B cell (primary cell): Measurements from ENCODE around the gene IL17B. TPM values are rescaled to one million over a fixed set of nuclear protein-coding genes. Genes with fewer than 3 reads are reported as not detected.

ENCODE experiments used
- ATAC-seq: fragments of 200-7000 bp; cut with Tn5 transposase; one replicate; pipeline ENCODE4 v1.10.0; 2021; ENCODE audit warnings: low read depth, mild to moderate bottlenecking, moderate number of reproducible peaks, moderate library complexity
- CTCF ChIA-PET: fragments of 350-600 bp; sonication (Branson Sonifier 250); formaldehyde crosslinking; loops from one replicate; lab custom pipeline; 2021; ENCODE audit warnings: antibody characterized with exemption, inconsistent platforms; lab: Charles Lee
- POLR2A ChIA-PET: fragments of 350-600 bp; sonication (Branson Sonifier 250); formaldehyde crosslinking; loops from one replicate; lab custom pipeline; 2021; ENCODE audit warnings: antibody characterized with exemption; lab: Charles Lee
- DNase-seq: peaks from one replicate; pipeline ENCODE4 v3.0.0; 2013
- H2AFZ ChIP-seq: 2 replicates; pipeline ENCODE4 v1.6.1; 2012; ENCODE audit warnings: mild to moderate bottlenecking, low read depth, low read length; ENCODE audit not compliant: insufficient read depth, poor library complexity, severe bottlenecking
- H3K27ac ChIP-seq, 2 donors: 1 replicate in 1 of 2; 2 replicates in 1 of 2; pipeline ENCODE4 v1.5.1; 2012 to 2013; ENCODE audit warnings: low read length in 2 of 2, mild to moderate bottlenecking in 2 of 2, moderate library complexity in 1 of 2
- H3K27me3 ChIP-seq, 4 experiments: fragments of 200-600 bp in 1 of 4; sonication (generic) in 1 of 4; replicated peaks in 1 of 4; 1 replicate in 2 of 4; 2 replicates in 2 of 4; pipeline versions ENCODE4 v1.6.1 to v1.7.0; 2013 to 2016; ENCODE audit warnings: low read length in 3 of 4, mild to moderate bottlenecking in 2 of 4, mixed read lengths in 1 of 4, moderate library complexity in 1 of 4; ENCODE audit not compliant: insufficient read depth in 4 of 4, control insufficient read depth in 3 of 4; ENCODE audit errors: control extremely low read depth in 1 of 4
- H3K36me3 ChIP-seq, 2 experiments: replicated peaks in 1 of 2; 1 replicate in 1 of 2; 2 replicates in 1 of 2; pipeline versions ENCODE4 v1.6.1 to v1.7.1; 2013; ENCODE audit warnings: low read length in 1 of 2; ENCODE audit not compliant: insufficient read depth in 2 of 2, control insufficient read depth in 1 of 2; ENCODE audit errors: control extremely low read depth in 1 of 2, extremely low read depth in 1 of 2
- H3K4me1 ChIP-seq, 2 donors: fragments of 200-600 bp in 1 of 2; sonication (generic) in 1 of 2; 1 replicate in 1 of 2; 2 replicates in 1 of 2; pipeline versions ENCODE4 v1.5.1 to v1.6.1; 2013 to 2017; ENCODE audit warnings: low read length in 2 of 2; ENCODE audit not compliant: control insufficient read depth in 2 of 2, insufficient read depth in 2 of 2
- H3K4me2 ChIP-seq: replicated peaks from 2 replicates; pipeline ENCODE3; 2012; ENCODE audit warnings: mild to moderate bottlenecking, low read depth, low read length; ENCODE audit not compliant: poor library complexity, severe bottlenecking
- H3K4me3 ChIP-seq, 5 experiments: fragments of 200-600 bp in 1 of 5; sonication (generic) in 1 of 5; 1 replicate in 3 of 5; 2 replicates in 2 of 5; pipeline versions ENCODE4 v1.5.1 to v1.7.0; 2011 to 2016; ENCODE audit warnings: low read length in 4 of 5, mild to moderate bottlenecking in 4 of 5, low read depth in 2 of 5, control low read depth in 1 of 5, moderate library complexity in 1 of 5; ENCODE audit not compliant: insufficient read depth in 1 of 5; ENCODE audit errors: control extremely low read depth in 1 of 5, extremely low read depth in 1 of 5
- H3K79me2 ChIP-seq: fragments of 200-600 bp; sonication (generic); one replicate; pipeline ENCODE4 v1.6.0; 2016; ENCODE audit warnings: low read length; ENCODE audit not compliant: control insufficient read depth, insufficient read depth
- H3K9ac ChIP-seq: fragments of 200-600 bp; sonication (generic); 2 replicates; pipeline ENCODE4 v1.6.1; 2017; ENCODE audit warnings: mild to moderate bottlenecking, low read length, moderate library complexity
- H3K9me3 ChIP-seq, 3 donors: one replicate each; pipeline versions ENCODE4 v1.6.1 to v1.7.1; 2013; ENCODE audit warnings: low read length in 2 of 3; ENCODE audit not compliant: control insufficient read depth in 2 of 3, insufficient read depth in 1 of 3; ENCODE audit errors: control extremely low read depth in 1 of 3
- H4K20me1 ChIP-seq: 2 replicates; pipeline ENCODE4 v1.6.0; 2012; ENCODE audit warnings: mild to moderate bottlenecking, low read length; ENCODE audit not compliant: insufficient read depth, control insufficient read depth, poor library complexity, severe bottlenecking
- H3K27ac Mint-ChIP-seq: one replicate; pipeline ENCODE4 v1.8.0; 2021; ENCODE audit warnings: mixed read lengths
- H3K27me3 Mint-ChIP-seq: one replicate; pipeline ENCODE4 v1.8.0; 2021; ENCODE audit warnings: mixed read lengths
- H3K4me1 Mint-ChIP-seq: one replicate; pipeline ENCODE4 v1.8.0; 2021; ENCODE audit warnings: mixed read lengths
- H3K4me3 Mint-ChIP-seq: one replicate; pipeline ENCODE4 v1.8.0; 2021; ENCODE audit warnings: mixed read lengths
- H3K9me3 Mint-ChIP-seq: one replicate; pipeline ENCODE4 v1.8.0; 2022; ENCODE audit warnings: mixed read lengths; ENCODE audit not compliant: insufficient read depth
- CTCF ChIP-seq: fragments of 200-600 bp; IDR thresholded peaks from one replicate; pipeline ENCODE4 v1.8.0; 2022; ENCODE audit warnings: antibody characterized with exemption, mild to moderate bottlenecking
- EZH2 ChIP-seq: IDR thresholded peaks from 2 replicates; pipeline ENCODE4 v1.6.1; 2012; ENCODE audit warnings: borderline replicate concordance, low read depth, mild to moderate bottlenecking, moderate library complexity, low read length; ENCODE audit not compliant: insufficient read depth, poor library complexity, severe bottlenecking
- WGBS: methylation state at CpG from one replicate; pipeline ENCODE4 v1.1.5; 2013; ENCODE audit warnings: missing lambda C conversion rate; ENCODE audit not compliant: insufficient coverage; 5-methylcytosine and 5-hydroxymethylcytosine counted together
- intact Hi-C: fragments of 100-400 bp; cut with micrococcal nuclease; formaldehyde crosslinking; loops from one replicate; pipeline ENCODE4 v1.10.0; 2022
- polyA plus RNA-seq: library from polyadenylated mRNA; depleted of rRNA; stranded (reverse); fragments of >200 nt; gene quantifications from 2 replicates; pipeline ENCODE4 v1.2.3, GENCODE V29; 2012
- total RNA-seq, 2 donors: library from RNA; stranded (reverse); fragments of 120-200 nt in 1 of 2; gene quantifications; 1 replicate in 1 of 2; 2 replicates in 1 of 2; pipeline versions ENCODE4 v1.2.3 to v1.2.4, GENCODE V29; 2013 to 2022

The IL17B gene
- total and polyA plus RNA-seq, 2 donors (not counting 1 experiment from before 2014, with no cell fraction given) = not detected

GRCh38 chr5:149416987-149417710 is 38.1 kb upstream of the IL17B start:
- DNase-seq (no peak), ATAC-seq (no peak)
- Histone ChIP-seq H3K36me3 (no peaks in the 10 kb centered on the region), H3K9ac (no peak overlapping the region), H3K4me3 (no peak overlapping the region), H3K4me1 (no peaks in the 10 kb centered on the region), H3K79me2 (no peaks in the 10 kb centered on the region), H3K9me3 (no peaks in the 10 kb centered on the region), H3K4me2 (no peak overlapping the region), H2AFZ (no peak overlapping the region), H4K20me1 (no peaks in the 10 kb centered on the region), H3K27me3 (peaks cover 0 to 5% (median 2%) of the 10 kb centered on the region in 4 experiments), H3K27ac (no peak overlapping the region)
- intact Hi-C loops = no loop called here
- Mint-ChIP-seq H3K4me3 (no peak overlapping the region), H3K27me3 (peaks cover 17% of the 10 kb centered on the region), H3K9me3 (no peaks in the 10 kb centered on the region), H3K4me1 (no peaks in the 10 kb centered on the region), H3K27ac (no peak overlapping the region)
- WGBS = 81% methylated on average over 5 of the region's 8 CpGs
- POLR2A ChIA-PET = no interaction called here
- TF ChIP-seq CTCF (no peak), EZH2 (no peak)
- CTCF ChIA-PET = no interaction called here

- CTCF ChIA-PET = interaction anchor here (0.9 to 1.1 kb wide), 3 partner anchors 17 to 44 kb away, joined by 3 read pairs; no protein-coding TSS in a partner anchor
- no peaks in the 10 kb centered on the region for H3K4me1 ChIP-seq
- H3K27me3 ChIP-seq = peaks cover 0 to 8% (median 2%) of the 10 kb centered on the region in 4 experiments
Measured at GRCh38 chr5:149415066-149415967, 36.2 kb upstream of the IL17B start.

More at GRCh38 chr5:149415066-149415967, 36.2 kb upstream of the IL17B start:
- POLR2A ChIA-PET = no interaction called here
- no peak overlapping the region for H3K4me3 Mint-ChIP-seq
- Histone ChIP-seq H3K27ac (no peak overlapping the region), H3K9ac (no peak overlapping the region), H3K79me2 (no peaks in the 10 kb centered on the region), H3K4me3 (no peak overlapping the region), H2AFZ (no peak overlapping the region), H4K20me1 (no peaks in the 10 kb centered on the region), H3K9me3 (no peaks in the 10 kb centered on the region), H3K4me2 (no peak overlapping the region), H3K36me3 (no peaks in the 10 kb centered on the region)
- H3K9me3 Mint-ChIP-seq = no peaks in the 10 kb centered on the region
- 94% methylated on average over 7 of the region's 10 CpGs for WGBS
- no peaks in the 10 kb centered on the region for H3K4me1 Mint-ChIP-seq
- no peak overlapping the region for H3K27ac Mint-ChIP-seq
- DNase-seq (no peak), ATAC-seq (no peak)
- intact Hi-C loops = no loop called here
- TF ChIP-seq EZH2 = no peak
- TF ChIP-seq CTCF = no peak
- H3K27me3 Mint-ChIP-seq = peaks cover 12% of the 10 kb centered on the region
